ENCODE results near the gene PLAGL2. TPM values are rescaled to one million over a fixed set of nuclear protein-coding genes. Genes with fewer than 3 reads are reported as not detected.

Gene PLAGL2
- total and polyA plus RNA-seq, 4 donors: 4.6 to 15.8 (median 12.9) TPM

- Histone ChIP-seq H3K9me3 (ENCODE audit: control insufficient read depth in 4 of 4, insufficient read depth in 3 of 4, low read length in 3 of 4) (peaks cover 0 to 2% (median 0%) of the 10 kb centered on the region in 4 donors), H3K36me3 (ENCODE audit: control insufficient read depth in 4 of 4, insufficient read depth in 4 of 4, low read length in 4 of 4) (peaks cover 0 to 42% (median 28%) of the 10 kb centered on the region in 4 donors), H3K27ac (ENCODE audit: low read depth in 1 of 2, low read length in 1 of 2) (no peak overlapping the region), H3K4me3 (no peak overlapping the region), H3K9ac (ENCODE audit: insufficient read depth in 1 of 2, low read length in 2 of 2) (no peak overlapping the region), H3K4me1 (ENCODE audit: control insufficient read depth in 5 of 5, insufficient read depth in 5 of 5, low read length in 5 of 5) (peaks cover 0 to 3% (median 0%) of the 10 kb centered on the region in 5 donors), H3K27me3 (ENCODE audit: control insufficient read depth in 3 of 3, insufficient read depth in 3 of 3, low read length in 2 of 3) (no peaks in the 10 kb centered on the region)
- DNase-seq (no peak), ATAC-seq (ENCODE audit: insufficient read depth, low FRiP score) (no peak)
- 92 to 96% methylated on average over 5 of the region's 5 CpGs for whole genome bisulfite sequencing, 2 donors
- TF ChIP-seq CTCF (IDR thresholded peaks at IDR 0.05; ENCODE audit: control extremely low read depth, extremely low read depth): no peak
Measured at GRCh38 chr20:32153771-32154170, 53.8 kb downstream of the PLAGL2 start.

- H3K36me3 ChIP-seq (ENCODE audit: control insufficient read depth in 4 of 4, insufficient read depth in 4 of 4, low read length in 4 of 4): peaks cover 0 to 38% (median 28%) of the 10 kb centered on the region in 4 donors
- no peak overlapping the region for H3K27ac ChIP-seq (ENCODE audit: low read depth in 1 of 2, low read length in 1 of 2)
- ATAC-seq (ENCODE audit: insufficient read depth, low FRiP score): no peak
- no peak overlapping the region for H3K4me3 ChIP-seq
- H3K4me1 ChIP-seq (ENCODE audit: control insufficient read depth in 5 of 5, insufficient read depth in 5 of 5, low read length in 5 of 5): peaks cover 0 to 3% (median 0%) of the 10 kb centered on the region in 5 donors
- H3K9me3 ChIP-seq (ENCODE audit: control insufficient read depth in 4 of 4, insufficient read depth in 3 of 4, low read length in 3 of 4): peaks cover 0 to 2% (median 0%) of the 10 kb centered on the region in 4 donors
- H3K9ac ChIP-seq (ENCODE audit: insufficient read depth in 1 of 2, low read length in 2 of 2): no peak overlapping the region
- no peak for TF ChIP-seq CTCF (IDR thresholded peaks at IDR 0.05; ENCODE audit: control extremely low read depth, extremely low read depth)
- WGBS, 2 donors: 97 to 98% methylated on average over 4 of the region's 4 CpGs
- DNase-seq: no peak
- no peaks in the 10 kb centered on the region for H3K27me3 ChIP-seq (ENCODE audit: control insufficient read depth in 3 of 3, insufficient read depth in 3 of 3, low read length in 2 of 3)
Measured at GRCh38 chr20:32153156-32153665, 54.3 kb downstream of the PLAGL2 start.

GRCh38 chr20:32152421-32153155 is 55.0 kb downstream of the PLAGL2 start:
- peaks cover 0 to 3% (median 0%) of the 10 kb centered on the region in 5 donors for H3K4me1 ChIP-seq (ENCODE audit: control insufficient read depth in 5 of 5, insufficient read depth in 5 of 5, low read length in 5 of 5)
- H3K9me3 ChIP-seq (ENCODE audit: control insufficient read depth in 4 of 4, insufficient read depth in 3 of 4, low read length in 3 of 4): peaks cover 0 to 2% (median 0%) of the 10 kb centered on the region in 4 donors
- WGBS, 2 donors: 80 to 89% methylated on average over 6 of the region's 6 CpGs
- TF ChIP-seq CTCF (IDR thresholded peaks at IDR 0.05; ENCODE audit: control extremely low read depth, extremely low read depth): no peak
- H3K27me3 ChIP-seq (ENCODE audit: control insufficient read depth in 3 of 3, insufficient read depth in 3 of 3, low read length in 2 of 3): no peaks in the 10 kb centered on the region
- H3K36me3 ChIP-seq (ENCODE audit: control insufficient read depth in 4 of 4, insufficient read depth in 4 of 4, low read length in 4 of 4): peaks cover 0 to 33% (median 25%) of the 10 kb centered on the region in 4 donors
- ATAC-seq (ENCODE audit: insufficient read depth, low FRiP score) (no peak), DNase-seq (no peak)
- H3K4me3 ChIP-seq: no peak overlapping the region
- H3K27ac ChIP-seq (ENCODE audit: low read depth in 1 of 2, low read length in 1 of 2): no peak overlapping the region
- H3K9ac ChIP-seq (ENCODE audit: insufficient read depth in 1 of 2, low read length in 2 of 2): no peak overlapping the region
